Measurements from ENCODE around the gene METTL26. TPM values are rescaled to one million over a fixed set of nuclear protein-coding genes. Genes with fewer than 3 reads are reported as not detected.

METTL26 gene
- total and polyA plus RNA-seq, 2 of the 8 experiments (the other 6 are each of a cell fraction or from before 2014, with no cell fraction given): 100 to 186 TPM

GRCh38 chr16:592518-593306, 43.4 kb downstream of the METTL26 start:
- Histone ChIP-seq H3K4me2 (ENCODE audit: insufficient read depth in 1 of 2, low read depth in 2 of 2, low read length in 2 of 2) (no peak overlapping the region), H3K9ac (replicated peaks in 1 of 4; ENCODE audit: extremely low read depth in 1 of 4, low read depth in 3 of 4, low read length in 3 of 4) (no peak overlapping the region), H3K79me1 (ENCODE audit: low read depth, low read length) (peaks cover 16% of the 10 kb centered on the region; the same call in 1 of the 2 replicates), H3K9me3 (ENCODE audit: insufficient read depth in 2 of 2, low read depth in 1 of 2, low read length in 1 of 2) (no peaks in the 10 kb centered on the region), H3K23me2 (ENCODE audit: low read depth, low read length) (peaks cover 9% of the 10 kb centered on the region), H2BK12ac (ENCODE audit: low read depth, low read length) (no peak overlapping the region), H3K36me3 (ENCODE audit: control insufficient read depth in 2 of 4, insufficient read depth in 4 of 4, low read length in 3 of 4) (no peaks in the 10 kb centered on the region), H3K4me3 (ENCODE audit: extremely low read depth in 1 of 4, insufficient read depth in 2 of 4, low read depth in 3 of 4, low read length in 4 of 4) (no peak overlapping the region), H2AK5ac (ENCODE audit: low read depth, low read length) (no peak overlapping the region), H3K18ac (ENCODE audit: extremely low read depth, low read length) (no peak overlapping the region), H2BK20ac (ENCODE audit: low read length) (no peak overlapping the region), H3K4ac (replicated peaks; ENCODE audit: insufficient read length, low read depth, low read length) (no peak overlapping the region), H2AFZ (ENCODE audit: low read length) (no peak overlapping the region), H3K14ac (ENCODE audit: insufficient read length) (no peak overlapping the region), H3K27ac (ENCODE audit: low read depth, low read length) (no peak overlapping the region), H2BK15ac (ENCODE audit: low read length) (no peak overlapping the region), H2BK120ac (replicated peaks; ENCODE audit: low read depth, low read length) (no peak overlapping the region), H3K79me2 (ENCODE audit: control insufficient read depth in 1 of 2, insufficient read depth in 2 of 2, low read length in 2 of 2) (peaks cover 0 to 20% of the 10 kb centered on the region in 2 experiments; a peak in 3 of 4 replicates), H3K27me3 (replicated peaks in 1 of 4; ENCODE audit: control insufficient read depth in 3 of 4, extremely low read depth in 1 of 4, insufficient read depth in 3 of 4, low read length in 3 of 4) (peaks cover 0 to 21% (median 12%) of the 10 kb centered on the region in 4 experiments; a peak in 5 of 7 replicates), H4K8ac (ENCODE audit: extremely low read depth, insufficient read depth, low read length) (no peak overlapping the region), H2BK5ac (ENCODE audit: low read depth, low read length) (0 out of 2 replicates have a peak overlapping the region, but pooled peaks have one; percentile 5), H4K20me1 (replicated peaks in 1 of 2; ENCODE audit: control insufficient read depth in 1 of 2, insufficient read depth in 2 of 2, low read length in 2 of 2) (peaks cover 20 to 41% of the 10 kb centered on the region in 2 experiments), H4K91ac (replicated peaks; ENCODE audit: insufficient read length, low read length) (no peak overlapping the region), H3K23ac (ENCODE audit: insufficient read length) (no peak overlapping the region), H3K56ac (replicated peaks; ENCODE audit: insufficient read length, low read depth, low read length) (no peak overlapping the region), H3K4me1 (replicated peaks in 1 of 4; ENCODE audit: control insufficient read depth in 3 of 4, insufficient read depth in 4 of 4, low read length in 3 of 4) (peaks cover 0 to 14% (median 7%) of the 10 kb centered on the region in 4 experiments; a peak in 4 of 7 replicates), H4K5ac (ENCODE audit: insufficient read length, low read depth, low read length) (no peak overlapping the region)
- POLR2A ChIA-PET (ENCODE audit: partially characterized antibody): interaction anchor here (0.6 to 1.9 kb wide), 7 partner anchors 9 to 209 kb away, joined by 3 to 7 read pairs (median 3); partner anchors contain the start of gene METTL26
- CTCF ChIA-PET (ENCODE audit: partially characterized antibody): interaction anchor here (0.7 to 4.2 kb wide), 15 partner anchors 7 to 75 kb away, joined by 3 to 22 read pairs (median 6); partner anchors contain the start of gene METTL26
- DNase-seq (ENCODE audit: low read depth in 1 of 2, low spot score in 2 of 2) (no peak), FAIRE-seq (no peak)
- no peak for TF ChIP-seq YY1 (IDR thresholded peaks at IDR 0.05; ENCODE audit: low read depth, low read length)
- TF ChIP-seq SIN3A (conservative IDR thresholded peaks at IDR 0.05 in 1 of 2, IDR thresholded peaks at IDR 0.05 in 1 of 2; ENCODE audit: low read depth in 1 of 2, low read length in 2 of 2): no peak
- WGBS, 2 experiments (ENCODE audit: extremely low coverage in 1 of 2, insufficient coverage in 1 of 2, insufficient read length in 1 of 2, insufficient replicate concordance in 2 of 2, low coverage in 1 of 2, low lambda C conversion rate in 2 of 2, missing lambda C conversion rate in 1 of 2): 91% methylated on average over 24 of the region's 24 CpGs; no CpG with 5 or more reads in 1 of the 2 experiments

Measured in H1 (cell line).